Loucy (cell line): ENCODE measurements around the gene GPRC5C.

Experiments used
- H2AFZ ChIP-seq: fragments of 200-600 bp; sonication (generic); 2 replicates; pipeline ENCODE4 v1.6.0; 2016; ENCODE audit warnings: antibody characterized with exemption, mild to moderate bottlenecking, low read length, moderate library complexity
- H3F3A ChIP-seq: fragments of 200-600 bp; 2 replicates; pipeline ENCODE4 v1.6.0; 2016; ENCODE audit warnings: antibody characterized with exemption, low read depth, mild to moderate bottlenecking
- H3K27me3 ChIP-seq: fragments of 200-600 bp; sonication (generic); 2 replicates; pipeline ENCODE4 v1.6.1; 2014; ENCODE audit warnings: low read length, mild to moderate bottlenecking; ENCODE audit not compliant: insufficient read depth, poor library complexity, severe bottlenecking
- H3K36me3 ChIP-seq: fragments of 200-600 bp; sonication (generic); 2 replicates; pipeline ENCODE4 v1.6.1; 2016; ENCODE audit warnings: low read length; ENCODE audit not compliant: insufficient read depth
- H3K4me1 ChIP-seq: fragments of 200-600 bp; sonication (generic); 2 replicates; pipeline ENCODE4 v1.5.1; 2014; ENCODE audit warnings: low read length, mild to moderate bottlenecking; ENCODE audit not compliant: insufficient read depth, poor library complexity, severe bottlenecking
- H3K4me2 ChIP-seq: fragments of 200-600 bp; sonication (generic); 2 replicates; pipeline ENCODE4 v1.6.0; 2014; ENCODE audit warnings: antibody characterized with exemption, low read length, low read depth, mild to moderate bottlenecking; ENCODE audit not compliant: poor library complexity, severe bottlenecking
- H3K4me3 ChIP-seq: fragments of 200-600 bp; sonication (generic); 2 replicates; pipeline ENCODE4 v1.5.1; 2014; ENCODE audit warnings: low read length, mild to moderate bottlenecking, mixed read lengths; ENCODE audit not compliant: poor library complexity, severe bottlenecking
- H3K79me2 ChIP-seq: fragments of 200-600 bp; sonication (generic); 2 replicates; pipeline ENCODE4 v1.6.1; 2014; ENCODE audit warnings: low read length; ENCODE audit not compliant: insufficient read depth
- H3K9ac ChIP-seq: fragments of 200-600 bp; sonication (generic); 2 replicates; pipeline ENCODE4 v1.6.0; 2014; ENCODE audit warnings: mild to moderate bottlenecking, low read depth, low read length, moderate library complexity; ENCODE audit not compliant: poor library complexity, severe bottlenecking
- H3K9me2 ChIP-seq: fragments of 200-600 bp; sonication (generic); replicated peaks from 2 replicates; pipeline ENCODE4 v1.6.1; 2016; ENCODE audit warnings: low read depth, low read length, mixed read lengths
- H3K9me3 ChIP-seq: fragments of 200-600 bp; sonication (generic); 2 replicates; pipeline ENCODE4 v1.6.1; 2014; ENCODE audit warnings: mild to moderate bottlenecking, antibody characterized with exemption, low read length, low read depth; ENCODE audit not compliant: insufficient read depth
- H4K20me1 ChIP-seq: fragments of 200-600 bp; sonication (generic); 2 replicates; pipeline ENCODE4 v1.6.0; 2014; ENCODE audit warnings: antibody characterized with exemption, low read length, mild to moderate bottlenecking; ENCODE audit not compliant: insufficient read depth, poor library complexity, severe bottlenecking
- CTCF ChIP-seq: fragments of 200-600 bp; sonication (generic); conservative IDR thresholded peaks from 2 replicates; pipeline ENCODE4 v1.5.1; 2014; ENCODE audit warnings: mild to moderate bottlenecking, antibody characterized with exemption, low read length
- EZH2phosphoT487 ChIP-seq: fragments of 200-600 bp; IDR thresholded peaks from 2 replicates; pipeline ENCODE4 v1.6.1; 2018; ENCODE audit warnings: antibody characterized with exemption, mild to moderate bottlenecking, moderate library complexity, borderline replicate concordance

Gene GPRC5C

GRCh38 chr17:74442291-74442669 is 10.4 kb downstream of the GPRC5C start:
- Histone ChIP-seq H3K4me3 (no peak overlapping the region), H3K9me3 (peaks cover 4% of the 10 kb centered on the region), H3K9ac (no peak overlapping the region), H3K4me2 (no peak overlapping the region), H4K20me1 (no peaks in the 10 kb centered on the region), H3K27me3 (no peaks in the 10 kb centered on the region), H3K9me2 (no peaks in the 10 kb centered on the region), H3K4me1 (no peaks in the 10 kb centered on the region), H3F3A (no peaks in the 10 kb centered on the region), H3K36me3 (no peaks in the 10 kb centered on the region), H2AFZ (no peak overlapping the region), H3K79me2 (no peaks in the 10 kb centered on the region)
- no peak for TF ChIP-seq CTCF
- no peak for TF ChIP-seq EZH2phosphoT487

- H3F3A ChIP-seq: no peaks in the 10 kb centered on the region
- TF ChIP-seq CTCF: no peak
- TF ChIP-seq EZH2phosphoT487: no peak
- H4K20me1 ChIP-seq: no peaks in the 10 kb centered on the region
- no peaks in the 10 kb centered on the region for H3K27me3 ChIP-seq
- H2AFZ ChIP-seq: no peak overlapping the region
- H3K9me3 ChIP-seq: no peaks in the 10 kb centered on the region; the same call in 1 of the 2 replicates
- H3K79me2 ChIP-seq: no peaks in the 10 kb centered on the region
- no peaks in the 10 kb centered on the region for H3K9me2 ChIP-seq
- H3K9ac ChIP-seq: no peak overlapping the region
- H3K4me3 ChIP-seq: no peak overlapping the region
- H3K4me2 ChIP-seq: no peak overlapping the region
- no peaks in the 10 kb centered on the region for H3K4me1 ChIP-seq
- no peaks in the 10 kb centered on the region for H3K36me3 ChIP-seq
Measured at GRCh38 chr17:74442670-74443515, 11.0 kb downstream of the GPRC5C start.

- Histone ChIP-seq H3K9me2 (no peaks in the 10 kb centered on the region), H3K4me2 (no peak overlapping the region), H3K9ac (no peak overlapping the region), H3K27me3 (no peaks in the 10 kb centered on the region), H3K36me3 (no peaks in the 10 kb centered on the region), H4K20me1 (no peaks in the 10 kb centered on the region), H3F3A (no peaks in the 10 kb centered on the region), H3K4me3 (no peak overlapping the region), H3K79me2 (no peaks in the 10 kb centered on the region), H3K4me1 (no peaks in the 10 kb centered on the region), H3K9me3 (no peaks in the 10 kb centered on the region; the same call in 1 of the 2 replicates), H2AFZ (no peak overlapping the region)
- no peak for TF ChIP-seq EZH2phosphoT487
- TF ChIP-seq CTCF: no peak
Measured at GRCh38 chr17:74443516-74444296, 11.8 kb downstream of the GPRC5C start.
